MG63 (cell line): ENCODE data around the gene MIA2. TPM values are rescaled to one million over a fixed set of nuclear protein-coding genes. Genes with fewer than 3 reads are reported as not detected.
"Not testable (repeated sequence)": the region's sequence is repeated elsewhere in the genome, so short reads cannot be mapped to it uniquely, and the experiment has no call there.

Source experiments
- DNase-seq: peaks from one replicate; pipeline ENCODE4 v3.0.0-alpha.2; 2020
- H3K27me3 ChIP-seq: fragments of 250-450 bp; sonication (Bioruptor Pico); 2 replicates; pipeline ENCODE4 v1.5.1; 2020; ENCODE audit warnings: mild to moderate bottlenecking, moderate library complexity
- H3K36me3 ChIP-seq: fragments of 250-450 bp; sonication (Bioruptor Pico); 2 replicates; pipeline ENCODE4 v1.5.1; 2020; ENCODE audit warnings: mild to moderate bottlenecking, moderate library complexity
- H3K4me3 ChIP-seq: fragments of 250-450 bp; sonication (Bioruptor Pico); 2 replicates; pipeline ENCODE4 v1.5.1; 2020; ENCODE audit warnings: mild to moderate bottlenecking, moderate library complexity
- H3K9me3 ChIP-seq: fragments of 250-450 bp; sonication (Bioruptor Pico); 2 replicates; pipeline ENCODE4 v1.5.1; 2020; ENCODE audit warnings: mild to moderate bottlenecking, moderate library complexity
- total RNA-seq: library from RNA; depleted of rRNA; stranded (reverse); fragments of >200 nt; shearing (Covaris generic); gene quantifications from 2 replicates; pipeline ENCODE4 v1.2.3, GENCODE V29; 2014; ENCODE audit warnings: low replicate concordance

Gene MIA2
- total RNA-seq, 1 experiment from 2014 or later: 6.3 TPM

DNA sequence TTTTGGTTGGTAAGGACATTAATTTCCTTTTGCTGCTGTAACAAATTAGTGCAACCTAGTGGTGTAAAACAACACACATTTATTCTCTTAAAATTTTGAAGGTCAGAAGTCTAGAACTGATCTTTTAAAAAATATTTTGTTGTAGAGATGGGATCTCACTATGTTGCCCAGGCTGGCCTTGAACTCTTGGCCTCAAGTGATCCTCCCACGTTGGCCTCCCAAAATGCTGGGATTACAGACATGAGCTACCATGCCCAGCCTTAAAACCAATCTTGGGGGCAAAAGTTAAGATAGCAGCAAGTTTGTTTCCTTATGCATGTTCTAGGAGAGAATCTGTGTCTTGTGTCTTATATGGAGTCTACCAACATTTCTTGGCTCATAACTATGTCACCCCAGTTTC is 55.8 kb downstream of the MIA2 start:
- no peak for DNase-seq
- H3K4me3 ChIP-seq: no peak overlapping the region
- H3K9me3 ChIP-seq: no peaks in the 10 kb centered on the region
- no peaks in the 10 kb centered on the region; the same call in 1 of the 2 replicates for H3K36me3 ChIP-seq
- no peaks in the 10 kb centered on the region for H3K27me3 ChIP-seq

DNA sequence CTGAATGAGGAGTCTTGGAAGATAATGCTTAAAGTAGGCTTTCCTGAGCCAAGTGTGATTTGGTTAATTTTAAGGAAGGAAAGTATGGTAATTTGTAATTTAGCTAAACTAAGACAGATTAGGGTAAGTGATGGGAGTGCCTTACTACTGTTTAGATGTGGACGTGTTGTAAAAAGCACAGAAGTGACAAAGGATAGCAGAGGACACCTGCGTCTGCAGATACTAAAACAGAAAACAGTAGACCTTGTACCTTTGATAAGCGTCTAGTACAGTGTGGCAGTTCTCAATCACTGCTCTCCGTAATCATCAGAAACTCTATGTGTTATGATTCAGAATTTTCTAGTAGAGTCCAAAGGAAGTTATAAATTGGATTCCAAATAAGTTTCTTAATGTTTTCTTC is 58.0 kb downstream of the MIA2 start:
- DNase-seq: no peak

DNA sequence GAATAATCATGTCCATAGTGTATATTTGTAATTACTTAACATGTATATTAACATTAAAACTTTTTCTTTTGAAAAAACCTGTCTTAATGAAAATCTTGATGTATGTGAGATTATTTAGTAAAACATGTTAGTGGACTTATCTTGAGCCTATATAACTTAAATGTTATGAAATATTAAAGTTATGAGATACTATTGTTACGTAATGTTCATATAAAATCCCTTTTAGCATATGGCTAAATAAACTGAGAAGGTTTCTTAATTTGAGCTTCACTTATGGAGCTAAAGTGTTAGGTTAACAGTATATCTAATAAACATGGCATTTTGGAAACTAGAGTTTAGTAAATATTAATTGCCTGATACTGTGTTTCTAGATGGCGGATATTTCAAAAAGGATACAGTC is 59.9 kb downstream of the MIA2 start:
- Histone ChIP-seq H3K9me3 (no peaks in the 10 kb centered on the region), H3K27me3 (no peaks in the 10 kb centered on the region), H3K36me3 (no peaks in the 10 kb centered on the region; the same call in none of the 2 replicates), H3K4me3 (no peak overlapping the region)
- DNase-seq: no peak

More for the DNA sequence above, 58.0 kb downstream of the MIA2 start:
- H3K4me3 ChIP-seq: no peak overlapping the region
- H3K9me3 ChIP-seq: no peaks in the 10 kb centered on the region
- no peaks in the 10 kb centered on the region; the same call in none of the 2 replicates for H3K36me3 ChIP-seq
- H3K27me3 ChIP-seq: no peaks in the 10 kb centered on the region

DNA sequence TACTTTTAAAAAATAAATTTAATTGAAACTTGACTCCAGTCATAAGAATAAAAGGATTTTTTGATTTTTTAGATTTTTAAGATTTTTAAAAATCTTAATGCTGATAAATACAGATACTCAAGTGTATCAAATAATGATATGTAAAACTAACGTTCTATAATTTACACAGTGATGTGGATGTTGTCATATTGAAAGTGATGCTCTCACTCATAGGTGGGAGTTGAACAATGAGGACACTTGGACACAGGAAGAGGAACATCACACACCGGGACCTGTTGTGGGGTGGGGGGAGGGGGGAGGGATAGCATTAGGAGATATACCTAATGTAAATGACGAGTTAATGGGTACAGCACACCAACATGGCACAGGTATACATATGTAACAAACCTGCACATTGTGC is 66.7 kb downstream of the MIA2 start:
- DNase-seq, H3K4me3 ChIP-seq, H3K27me3 ChIP-seq, H3K9me3 ChIP-seq, H3K36me3 ChIP-seq: not testable (repeated sequence)

DNA sequence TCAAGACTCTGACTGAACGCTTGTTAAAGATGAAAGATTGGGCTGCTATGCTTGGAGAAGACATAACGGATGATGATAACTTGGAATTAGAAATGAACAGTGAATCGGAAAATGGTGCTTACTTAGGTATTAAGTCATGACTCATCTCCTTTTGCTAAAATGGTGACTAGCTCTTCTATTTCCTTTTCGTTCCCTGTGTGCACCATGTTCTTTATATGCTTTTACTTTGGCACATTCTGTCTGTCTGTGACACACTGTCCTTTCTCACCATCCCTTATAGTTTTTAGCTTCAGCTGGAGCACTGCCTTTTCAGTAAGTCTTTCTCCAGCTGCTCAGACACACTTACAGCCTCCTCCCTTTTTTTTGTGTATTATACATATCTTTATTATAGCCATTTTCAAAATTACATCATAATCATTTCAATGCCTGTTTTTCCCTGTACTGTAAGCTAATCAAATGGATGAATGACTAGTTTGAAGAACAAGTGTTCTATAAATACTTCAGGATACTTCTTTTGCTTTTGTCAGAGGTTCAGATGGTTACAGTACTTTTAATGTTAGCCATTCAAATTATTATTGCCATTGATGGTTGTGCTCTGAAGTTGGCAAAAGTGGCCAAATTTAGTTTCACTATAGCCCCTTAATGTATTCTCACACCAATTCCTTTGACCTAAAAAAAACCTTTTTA is 68.6 kb downstream of the MIA2 start:
- H3K36me3 ChIP-seq: no peaks in the 10 kb centered on the region; the same call in 1 of the 2 replicates
- no peak for DNase-seq
- no peak overlapping the region for H3K4me3 ChIP-seq
- no peaks in the 10 kb centered on the region for H3K27me3 ChIP-seq
- H3K9me3 ChIP-seq: no peaks in the 10 kb centered on the region

DNA sequence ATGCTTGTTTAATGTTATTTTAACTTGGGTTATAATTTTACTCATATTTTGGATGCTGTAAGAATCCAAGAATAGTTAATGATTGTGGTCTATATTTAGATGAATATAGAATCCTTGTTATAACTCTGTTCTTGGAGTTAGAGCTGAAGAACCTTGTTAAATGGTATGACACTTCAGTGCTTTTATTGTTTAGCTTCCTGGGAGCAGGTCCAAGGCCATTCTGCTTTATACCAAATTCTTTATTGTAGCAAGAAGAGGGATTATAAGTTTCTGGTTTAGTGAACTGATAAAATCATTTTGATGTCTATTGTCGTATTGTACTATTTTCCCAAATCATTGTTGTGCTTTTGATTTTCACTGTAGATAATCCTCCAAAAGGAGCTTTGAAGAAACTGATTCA is 69.4 kb downstream of the MIA2 start:
- DNase-seq: no peak
- no peak overlapping the region for H3K4me3 ChIP-seq

DNA sequence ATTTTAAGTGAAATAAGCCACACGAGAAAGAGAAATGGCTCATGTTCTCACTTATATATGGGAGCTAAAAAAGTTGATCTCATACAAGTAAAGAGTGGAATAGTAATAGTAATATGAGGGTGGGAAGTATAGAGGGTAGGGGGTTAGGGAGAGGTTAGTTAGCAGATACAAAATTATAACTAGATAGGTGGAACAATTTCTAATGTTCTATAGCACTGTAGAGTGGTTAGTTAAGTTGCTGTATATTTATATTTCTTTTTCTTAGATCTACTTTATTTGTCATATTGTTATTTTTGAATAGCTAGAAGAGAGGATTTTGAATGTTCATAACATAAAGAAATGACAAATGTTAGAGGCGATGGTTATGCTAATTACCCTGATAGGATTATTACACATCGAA is 74.1 kb downstream of the MIA2 start:
- Histone ChIP-seq H3K27me3 (no peaks in the 10 kb centered on the region), H3K36me3 (no peaks in the 10 kb centered on the region), H3K9me3 (no peaks in the 10 kb centered on the region), H3K4me3 (no peak overlapping the region)
- no peak for DNase-seq

More for the DNA sequence above, 69.4 kb downstream of the MIA2 start:
- Histone ChIP-seq H3K27me3 (no peaks in the 10 kb centered on the region), H3K9me3 (no peaks in the 10 kb centered on the region), H3K36me3 (no peaks in the 10 kb centered on the region; the same call in 1 of the 2 replicates)

DNA sequence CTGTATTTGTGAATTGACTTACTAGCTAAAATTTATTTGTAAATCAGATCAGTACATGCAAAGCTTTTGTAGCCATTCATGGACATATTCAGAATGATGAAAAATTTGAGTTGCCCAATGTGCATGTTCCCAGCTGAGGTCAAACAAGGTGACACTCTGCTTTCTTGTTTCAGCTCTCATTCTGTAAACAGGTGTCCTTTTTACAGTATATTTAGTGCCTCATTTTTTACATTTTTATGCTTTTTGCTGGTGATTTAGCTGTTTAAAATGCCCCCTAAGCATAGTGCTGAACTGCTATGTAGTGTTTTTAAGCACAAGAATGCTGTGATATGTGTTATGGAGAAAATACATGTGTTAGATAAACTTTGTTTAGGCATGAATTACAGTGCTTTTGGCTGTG is 76.3 kb downstream of the MIA2 start:
- Histone ChIP-seq H3K36me3 (no peaks in the 10 kb centered on the region), H3K4me3 (no peak overlapping the region), H3K9me3 (no peaks in the 10 kb centered on the region), H3K27me3 (no peaks in the 10 kb centered on the region)
- DNase-seq: no peak

DNA sequence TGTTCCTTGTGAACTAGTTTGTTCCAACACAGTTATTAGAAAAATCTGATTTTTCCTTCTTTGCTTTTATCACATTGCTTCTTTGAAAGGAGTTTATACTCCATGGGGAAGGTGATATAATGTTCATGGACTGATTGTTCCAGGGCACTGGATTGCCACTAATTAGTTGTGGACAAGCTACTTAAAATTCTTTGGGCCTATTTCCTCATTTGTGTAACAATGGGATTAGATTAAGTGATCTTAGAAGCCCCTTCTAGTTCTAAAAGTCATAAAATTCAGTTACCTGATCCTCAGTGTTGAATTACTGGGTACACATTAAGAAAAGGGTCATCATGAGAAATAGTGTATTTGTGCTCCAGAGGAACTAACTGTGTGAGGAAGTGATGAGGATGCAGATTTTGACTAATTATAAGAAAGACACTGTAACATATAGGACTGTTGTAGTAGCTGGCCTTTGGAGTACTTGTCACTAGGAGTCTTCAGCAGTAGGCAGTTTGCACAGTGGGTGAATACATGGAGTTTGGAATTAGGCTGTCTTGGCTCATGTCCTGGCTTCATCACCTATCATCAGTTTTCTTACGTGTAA is 82.2 kb downstream of the MIA2 start:
- DNase-seq: no peak
- Histone ChIP-seq H3K36me3 (no peaks in the 10 kb centered on the region), H3K4me3 (no peak overlapping the region), H3K27me3 (no peaks in the 10 kb centered on the region), H3K9me3 (no peaks in the 10 kb centered on the region)

DNA sequence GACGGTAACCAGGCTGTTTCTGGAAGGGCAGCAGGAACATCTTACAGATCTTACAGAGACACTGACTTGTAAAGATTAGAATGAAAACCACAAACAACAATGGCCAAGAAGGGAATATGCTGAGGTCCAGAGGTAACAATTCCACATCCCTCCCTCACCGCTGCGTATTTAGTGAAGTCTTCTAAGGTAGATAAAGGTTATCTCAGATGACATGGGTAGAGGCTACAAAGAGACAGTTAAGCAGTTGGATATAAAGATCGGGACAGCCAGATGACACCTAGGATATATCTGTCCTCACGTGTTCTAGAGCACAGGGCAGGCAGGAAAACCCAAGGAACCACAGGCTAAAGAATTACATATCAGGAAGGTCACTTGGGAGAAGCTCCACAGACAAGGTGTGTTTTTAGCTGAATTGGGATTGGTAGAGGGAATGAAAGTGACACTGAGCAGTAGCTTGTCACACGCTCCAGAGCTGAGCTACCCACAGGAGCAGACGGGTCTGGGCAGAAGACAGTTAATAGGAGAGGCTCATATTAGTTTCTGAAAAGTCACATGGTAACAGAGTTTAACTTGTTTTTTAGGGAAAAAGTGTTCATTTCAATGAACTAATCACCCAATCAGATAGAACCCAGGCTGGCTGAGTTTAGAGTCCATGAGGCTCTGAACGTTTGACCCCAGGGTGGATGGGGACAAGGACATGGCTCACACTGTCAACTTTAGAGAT is 83.3 kb downstream of the MIA2 start:
- no peaks in the 10 kb centered on the region for H3K36me3 ChIP-seq
- no peaks in the 10 kb centered on the region for H3K9me3 ChIP-seq
- H3K4me3 ChIP-seq: no peak overlapping the region
- no peaks in the 10 kb centered on the region for H3K27me3 ChIP-seq
- DNase-seq: no peak

DNA sequence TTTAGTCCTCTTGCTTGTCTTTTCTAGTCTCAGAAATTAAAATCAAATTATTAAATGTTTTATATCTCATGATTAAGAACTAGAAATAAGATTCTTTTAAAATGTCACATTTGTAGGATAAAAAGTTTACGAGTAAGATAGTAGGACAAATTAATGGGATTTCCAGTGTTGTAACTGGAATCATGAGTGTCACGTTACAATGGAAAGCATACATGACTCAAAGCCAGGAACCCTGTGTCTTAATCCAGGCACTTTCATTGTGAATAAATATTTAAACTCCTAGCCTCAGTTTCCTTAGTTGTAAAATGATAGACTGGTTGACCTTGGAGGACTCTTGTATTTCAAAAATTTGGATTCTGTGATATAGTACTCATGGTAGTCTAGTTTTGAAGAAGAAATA is 84.9 kb downstream of the MIA2 start:
- Histone ChIP-seq H3K9me3 (no peaks in the 10 kb centered on the region), H3K36me3 (no peaks in the 10 kb centered on the region), H3K27me3 (no peaks in the 10 kb centered on the region), H3K4me3 (no peak overlapping the region)
- DNase-seq: no peak

DNA sequence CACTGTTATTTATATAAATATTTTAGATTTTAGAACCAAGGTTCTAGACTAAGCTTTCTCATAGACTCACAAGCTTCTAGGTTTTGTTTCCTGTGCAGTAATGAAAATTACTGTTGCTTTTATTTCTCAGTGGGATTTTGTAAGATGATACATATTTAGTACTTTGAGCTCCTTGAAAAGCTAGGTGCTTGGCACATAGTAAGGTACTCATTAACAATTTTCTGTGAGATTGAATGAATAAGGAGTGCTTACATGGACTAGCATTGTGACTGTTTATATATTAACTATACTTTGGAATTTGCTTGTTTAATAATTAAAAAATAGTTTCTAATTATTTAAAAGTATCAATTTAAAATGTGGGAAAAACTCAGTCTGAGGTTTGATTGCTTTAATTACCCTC is 85.7 kb downstream of the MIA2 start:
- Histone ChIP-seq H3K4me3 (no peak overlapping the region), H3K9me3 (no peaks in the 10 kb centered on the region), H3K27me3 (no peaks in the 10 kb centered on the region), H3K36me3 (no peaks in the 10 kb centered on the region)
- no peak for DNase-seq

DNA sequence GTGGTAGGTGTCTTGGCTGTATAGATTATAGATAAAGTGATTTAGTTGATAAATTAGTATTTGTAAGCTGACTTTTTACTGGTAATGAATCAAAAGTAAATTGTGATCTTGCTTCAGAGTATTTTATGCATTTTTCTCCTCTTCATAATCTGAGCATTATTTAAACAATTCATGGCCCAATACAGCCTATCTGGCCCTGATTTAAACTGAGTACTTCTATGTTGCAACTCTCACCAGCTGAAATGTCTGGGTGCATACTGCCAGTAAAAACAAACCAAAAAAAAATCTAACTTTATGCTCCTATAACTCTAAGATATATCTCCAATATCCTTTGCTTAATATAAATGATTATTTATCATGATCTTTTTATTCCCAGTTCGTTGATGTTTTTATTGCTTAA is 86.6 kb downstream of the MIA2 start:
- DNase-seq: no peak
- H3K27me3 ChIP-seq: no peaks in the 10 kb centered on the region
- H3K4me3 ChIP-seq: no peak overlapping the region
- no peaks in the 10 kb centered on the region for H3K9me3 ChIP-seq
- H3K36me3 ChIP-seq: no peaks in the 10 kb centered on the region

DNA sequence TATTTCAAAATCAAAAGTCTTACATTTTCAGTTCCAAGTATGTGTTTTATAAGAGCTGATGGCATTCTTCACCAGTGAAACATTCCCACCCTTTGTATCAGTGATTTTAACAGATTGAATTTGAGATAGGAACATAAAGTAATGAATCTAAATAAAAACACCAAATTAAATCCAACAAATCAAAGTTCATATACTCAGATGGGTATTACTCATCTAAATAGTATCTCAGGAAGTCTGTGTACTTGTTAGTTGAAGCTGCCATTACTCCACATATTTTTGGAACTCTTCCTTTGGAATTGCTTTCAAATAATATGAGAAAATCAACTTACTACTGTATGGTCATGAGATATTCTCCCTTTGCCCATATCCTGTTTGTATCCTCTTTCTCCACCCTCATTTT is 89.1 kb downstream of the MIA2 start:
- Histone ChIP-seq H3K4me3 (no peak overlapping the region), H3K36me3 (peaks cover 5% of the 10 kb centered on the region), H3K9me3 (no peaks in the 10 kb centered on the region), H3K27me3 (no peaks in the 10 kb centered on the region)
- DNase-seq: no peak

DNA sequence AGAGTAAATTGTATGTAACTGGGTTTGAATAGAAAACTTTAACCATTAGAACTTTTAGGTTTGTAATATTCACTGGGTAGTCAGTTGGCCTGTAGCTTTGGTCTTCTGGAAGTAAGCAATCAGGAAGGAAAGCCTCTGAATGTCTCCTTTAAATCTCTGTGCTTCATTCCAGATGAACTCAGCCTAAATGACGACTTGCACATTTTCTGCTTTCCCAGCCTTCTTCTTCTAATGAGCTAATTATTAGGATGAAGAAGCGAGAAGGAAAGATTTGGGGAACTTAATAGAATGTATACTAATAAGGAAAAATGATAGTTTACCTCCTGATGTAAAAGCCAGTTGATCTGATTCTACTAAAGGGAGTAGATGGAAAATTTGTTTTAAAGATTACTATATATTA is 90.4 kb downstream of the MIA2 start:
- DNase-seq: no peak
- H3K27me3 ChIP-seq: no peaks in the 10 kb centered on the region
- no peaks in the 10 kb centered on the region for H3K9me3 ChIP-seq
- no peak overlapping the region for H3K4me3 ChIP-seq
- peaks cover 5% of the 10 kb centered on the region for H3K36me3 ChIP-seq

DNA sequence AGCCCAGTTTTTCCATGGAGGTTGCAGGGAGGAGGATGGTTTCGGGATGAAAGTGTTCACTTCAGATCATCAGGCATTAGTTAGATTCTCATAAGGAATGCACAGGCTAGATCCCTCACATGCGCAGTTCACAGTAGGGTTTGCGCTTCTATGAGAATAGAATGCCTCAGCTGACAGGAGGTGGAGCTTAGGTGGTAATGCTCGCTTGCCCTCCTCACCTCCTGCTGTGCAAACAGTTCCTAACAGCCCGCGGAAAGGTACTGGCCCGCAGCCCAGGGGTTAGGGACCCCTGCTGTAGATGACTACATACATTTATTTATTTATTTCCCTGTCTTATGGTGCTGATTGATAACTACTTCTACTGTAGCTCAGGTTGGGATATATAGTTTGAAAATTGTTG is 105.3 kb downstream of the MIA2 start:
- Histone ChIP-seq H3K36me3 (no peaks in the 10 kb centered on the region), H3K27me3 (no peaks in the 10 kb centered on the region), H3K9me3 (no peaks in the 10 kb centered on the region), H3K4me3 (no peak overlapping the region)
- no peak for DNase-seq

DNA sequence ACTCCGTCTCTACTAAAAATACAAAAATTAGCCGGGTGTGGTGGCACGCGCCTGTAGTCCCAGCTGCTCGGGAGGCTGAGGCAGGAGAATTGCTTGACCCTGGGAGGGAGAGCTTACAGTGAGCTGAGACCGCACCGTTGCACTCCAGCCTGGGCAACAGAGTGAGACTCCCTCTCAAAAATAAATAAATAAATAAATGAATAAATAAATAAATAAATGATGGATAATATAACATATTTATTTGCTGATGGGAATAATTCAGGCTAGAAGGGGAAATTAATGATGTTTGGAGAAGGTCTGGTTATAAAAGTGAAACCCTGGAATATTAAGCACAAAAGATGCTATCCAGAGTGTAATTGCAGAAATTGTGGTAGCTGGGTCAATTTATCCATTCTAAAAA is 107.4 kb downstream of the MIA2 start:
- not testable (repeated sequence) for DNase-seq, H3K27me3 ChIP-seq, H3K9me3 ChIP-seq, H3K4me3 ChIP-seq, H3K36me3 ChIP-seq

DNA sequence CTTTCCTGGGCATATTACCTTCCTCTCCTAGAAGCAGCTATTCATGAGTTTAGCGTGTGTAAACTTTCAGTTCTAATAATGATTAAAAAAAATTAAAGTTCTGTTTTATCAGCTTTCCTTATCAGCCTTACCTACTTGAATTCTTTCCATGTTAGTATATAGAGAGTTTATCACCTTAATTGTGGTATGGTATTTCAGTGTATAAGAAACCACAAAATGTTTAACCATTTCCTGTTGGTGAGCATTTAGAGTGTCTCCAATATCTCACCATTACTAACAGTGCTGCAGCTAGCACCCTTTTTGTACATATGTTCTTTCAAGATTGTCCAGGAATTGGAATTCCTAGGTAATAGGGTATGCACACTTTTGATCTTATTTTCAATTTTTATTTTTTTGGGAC is 109.1 kb downstream of the MIA2 start:
- H3K9me3 ChIP-seq: no peaks in the 10 kb centered on the region
- H3K36me3 ChIP-seq: no peaks in the 10 kb centered on the region
- DNase-seq: no peak
- no peak overlapping the region for H3K4me3 ChIP-seq
- no peaks in the 10 kb centered on the region for H3K27me3 ChIP-seq
